HUES48 (cell line): ENCODE measurements around the gene UNC5B.

Source experiments
- H3K27ac ChIP-seq: one replicate; pipeline ENCODE4 v1.7.0; 2013; ENCODE audit warnings: low read depth, low read length, inconsistent platforms
- H3K27me3 ChIP-seq: 2 replicates; pipeline ENCODE4 v1.6.1; 2013; ENCODE audit warnings: mild to moderate bottlenecking, low read length; ENCODE audit not compliant: control insufficient read depth, insufficient read depth
- H3K36me3 ChIP-seq: 2 replicates; pipeline ENCODE4 v1.6.1; 2013; ENCODE audit warnings: low read length; ENCODE audit not compliant: control insufficient read depth, insufficient read depth
- H3K4me1 ChIP-seq: 2 replicates; pipeline ENCODE4 v1.6.1; 2013; ENCODE audit warnings: mild to moderate bottlenecking, low read length; ENCODE audit not compliant: control insufficient read depth, insufficient read depth
- H3K4me3 ChIP-seq: 2 replicates; pipeline ENCODE4 v1.5.1; 2013; ENCODE audit warnings: mild to moderate bottlenecking, low read depth, low read length
- H3K9ac ChIP-seq: 2 replicates; pipeline ENCODE4 v1.6.1; 2013; ENCODE audit warnings: mild to moderate bottlenecking, low read depth, low read length, moderate library complexity
- H3K9me3 ChIP-seq: 2 replicates; pipeline ENCODE4 v1.6.1; 2013; ENCODE audit warnings: low read length; ENCODE audit not compliant: control insufficient read depth, insufficient read depth

UNC5B gene

GRCh38 chr10:71235808-71236207 lies 23.4 kb downstream of the UNC5B start:
- H3K27ac ChIP-seq, result no peak overlapping the region
- H3K9me3 ChIP-seq, result no peaks in the 10 kb centered on the region
- no peak overlapping the region for H3K9ac ChIP-seq
- no peaks in the 10 kb centered on the region for H3K27me3 ChIP-seq
- no peaks in the 10 kb centered on the region for H3K36me3 ChIP-seq
- no peak overlapping the region for H3K4me3 ChIP-seq
- peaks cover 29% of the 10 kb centered on the region for H3K4me1 ChIP-seq

- no peak overlapping the region for H3K27ac ChIP-seq
- no peaks in the 10 kb centered on the region for H3K9me3 ChIP-seq
- H3K4me1 ChIP-seq, result peaks cover 29% of the 10 kb centered on the region
Observed at GRCh38 chr10:71236286-71236685, 23.9 kb downstream of the UNC5B start.

GRCh38 chr10:71236822-71237682 lies 24.7 kb downstream of the UNC5B start:
- Histone ChIP-seq H3K4me3 (no peak overlapping the region), H3K36me3 (no peaks in the 10 kb centered on the region), H3K9ac (no peak overlapping the region), H3K9me3 (no peaks in the 10 kb centered on the region), H3K27ac (no peak overlapping the region), H3K4me1 (peaks cover 29% of the 10 kb centered on the region), H3K27me3 (no peaks in the 10 kb centered on the region)

More at GRCh38 chr10:71236286-71236685, 23.9 kb downstream of the UNC5B start:
- Histone ChIP-seq H3K9ac (no peak overlapping the region), H3K36me3 (no peaks in the 10 kb centered on the region), H3K4me3 (no peak overlapping the region), H3K27me3 (no peaks in the 10 kb centered on the region)

- Histone ChIP-seq H3K27ac (no peak overlapping the region), H3K4me3 (no peak overlapping the region), H3K27me3 (no peaks in the 10 kb centered on the region), H3K9ac (no peak overlapping the region), H3K4me1 (peaks cover 29% of the 10 kb centered on the region), H3K36me3 (no peaks in the 10 kb centered on the region), H3K9me3 (no peaks in the 10 kb centered on the region)
Observed at GRCh38 chr10:71237843-71238623, 25.7 kb downstream of the UNC5B start.

GRCh38 chr10:71238626-71239025 lies 26.3 kb downstream of the UNC5B start:
- Histone ChIP-seq H3K4me3 (no peak overlapping the region), H3K9me3 (no peaks in the 10 kb centered on the region), H3K27me3 (no peaks in the 10 kb centered on the region), H3K9ac (no peak overlapping the region), H3K4me1 (peaks cover 29% of the 10 kb centered on the region), H3K36me3 (no peaks in the 10 kb centered on the region), H3K27ac (no peak overlapping the region)

- Histone ChIP-seq H3K9ac (no peak overlapping the region), H3K9me3 (no peaks in the 10 kb centered on the region), H3K27ac (no peak overlapping the region), H3K27me3 (no peaks in the 10 kb centered on the region), H3K36me3 (no peaks in the 10 kb centered on the region), H3K4me3 (no peak overlapping the region), H3K4me1 (peaks cover 24% of the 10 kb centered on the region)
Observed at GRCh38 chr10:71239131-71239915, 27.0 kb downstream of the UNC5B start.

- no peaks in the 10 kb centered on the region for H3K36me3 ChIP-seq
- H3K9ac ChIP-seq, result no peak overlapping the region
- no peak overlapping the region for H3K27ac ChIP-seq
- H3K4me3 ChIP-seq, result no peak overlapping the region
- peaks cover 19% of the 10 kb centered on the region for H3K4me1 ChIP-seq
- H3K9me3 ChIP-seq, result no peaks in the 10 kb centered on the region
- no peaks in the 10 kb centered on the region for H3K27me3 ChIP-seq
Observed at GRCh38 chr10:71239946-71240795, 27.8 kb downstream of the UNC5B start.

- Histone ChIP-seq H3K27me3 (no peaks in the 10 kb centered on the region), H3K27ac (no peak overlapping the region), H3K9ac (no peak overlapping the region), H3K4me1 (peaks cover 8% of the 10 kb centered on the region), H3K4me3 (no peak overlapping the region), H3K36me3 (no peaks in the 10 kb centered on the region), H3K9me3 (no peaks in the 10 kb centered on the region)
Observed at GRCh38 chr10:71241114-71241829, 28.9 kb downstream of the UNC5B start.

- Histone ChIP-seq H3K36me3 (no peaks in the 10 kb centered on the region), H3K9ac (no peak overlapping the region), H3K9me3 (no peaks in the 10 kb centered on the region), H3K4me3 (no peak overlapping the region), H3K27ac (no peak overlapping the region), H3K27me3 (no peaks in the 10 kb centered on the region), H3K4me1 (peaks cover 8% of the 10 kb centered on the region)
Observed at GRCh38 chr10:71241830-71242621, 29.7 kb downstream of the UNC5B start.
